Esophagus muscularis mucosa (tissue), 3 donors: ENCODE measurements around the gene BMX.

Experiments
- CTCF ChIP-seq, 3 experiments: fragments of 200-600 bp in 2 of 3; fragments of 450-650 bp in 1 of 3; sonication (generic) in 2 of 3; IDR thresholded peaks; one replicate each; pipeline ENCODE4 v1.5.1; 2017 to 2019; ENCODE audit warnings: antibody characterized with exemption in 3 of 3, mild to moderate bottlenecking in 2 of 3, moderate library complexity in 1 of 3
- POLR2A ChIP-seq: fragments of 450-650 bp; IDR thresholded peaks from one replicate; pipeline ENCODE4 v1.6.1; 2017; ENCODE audit warnings: antibody characterized with exemption, moderate library complexity, mild to moderate bottlenecking, low read depth
- POLR2AphosphoS5 ChIP-seq, 2 donors: sonication (generic); formaldehyde crosslinking; IDR thresholded peaks; one replicate each; pipeline ENCODE4 v1.6.1; 2017; ENCODE audit warnings: antibody characterized with exemption in 2 of 2

DNA sequence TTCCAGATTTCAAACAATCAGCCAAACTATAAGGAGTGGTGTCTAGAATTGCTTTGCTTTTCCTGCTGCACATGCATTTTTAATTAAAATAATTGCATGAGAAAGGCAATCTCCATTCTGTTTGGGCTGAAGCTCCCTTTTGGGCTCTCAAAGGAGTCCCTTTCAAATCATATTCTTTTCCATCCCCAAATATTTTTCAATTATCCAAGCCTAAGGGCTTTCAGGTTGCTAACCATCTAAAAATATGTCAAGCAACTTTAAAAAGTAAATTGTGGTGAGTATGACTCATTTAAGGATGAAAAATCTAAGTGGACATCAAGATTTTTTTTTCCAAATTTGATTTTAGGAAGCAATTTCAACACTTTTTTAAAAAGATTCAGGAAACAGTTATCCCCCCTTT is 35.9 kb upstream of the BMX start:
- TF ChIP-seq POLR2A (no peak), CTCF (IDR thresholded peaks at IDR 0.05) (no peak), POLR2AphosphoS5 (IDR thresholded peaks at IDR 0.05) (no peak)
